Measurements from ENCODE around the gene MRPL55.

Gene MRPL55

DNA sequence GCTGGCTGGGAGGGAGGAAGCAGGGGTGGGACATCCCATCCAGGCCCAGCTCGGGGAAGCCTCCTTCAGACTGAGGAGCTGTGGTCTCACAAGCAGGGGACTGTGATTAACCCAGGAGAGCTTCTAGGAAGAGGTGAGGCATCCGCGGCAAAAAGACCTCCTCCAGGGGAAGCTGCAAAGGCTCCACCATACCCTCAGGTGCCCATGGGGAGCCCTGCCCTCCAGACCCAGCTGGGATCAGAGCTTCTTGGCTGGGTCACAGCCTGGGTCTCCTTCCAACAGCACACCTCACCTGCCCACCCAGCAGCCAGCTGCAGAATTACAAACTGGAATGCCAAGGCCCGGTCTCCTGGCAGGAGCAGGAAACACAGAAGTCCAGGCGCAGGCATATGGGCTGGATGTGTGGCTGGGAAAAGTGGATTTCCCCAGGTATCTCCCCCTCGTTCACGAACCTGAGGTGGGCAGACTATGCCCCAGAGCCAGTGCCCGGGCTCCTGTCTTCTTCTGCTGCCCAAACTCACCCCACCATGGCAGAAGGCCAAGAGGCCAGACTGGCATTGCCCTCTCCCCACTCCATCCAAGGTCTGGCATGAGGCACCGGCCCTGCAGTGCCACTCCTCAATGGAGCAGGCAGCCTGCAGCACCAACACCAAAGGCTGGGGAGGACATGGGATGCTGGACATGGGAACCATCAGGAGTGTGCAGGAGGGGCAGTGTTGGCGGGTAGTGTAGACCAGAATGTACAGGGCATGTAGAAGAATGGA is 42.0 kb downstream of the MRPL55 start:
- DNase-seq = no peak

DNA sequence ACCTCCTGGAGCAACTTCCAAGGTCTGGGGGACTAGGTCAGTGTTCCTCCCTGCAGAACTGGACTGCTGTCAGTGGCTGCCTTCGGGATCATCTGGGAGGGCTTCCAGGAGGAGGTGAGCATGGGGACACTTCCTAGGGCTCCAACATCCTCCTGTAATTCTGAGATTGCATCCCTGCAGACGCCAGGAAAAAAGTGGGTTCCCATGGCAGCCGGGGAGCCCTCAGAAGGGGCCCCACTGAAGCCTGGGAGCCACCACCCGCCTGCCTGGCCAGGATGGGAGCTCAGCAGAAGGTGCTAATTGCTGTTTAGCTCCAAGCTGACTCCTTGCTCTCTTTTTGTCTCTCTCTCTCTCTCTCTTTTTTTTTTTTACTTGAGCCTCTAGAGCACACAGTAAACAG is 42.7 kb downstream of the MRPL55 start:
- DNase-seq = no peak

DNA sequence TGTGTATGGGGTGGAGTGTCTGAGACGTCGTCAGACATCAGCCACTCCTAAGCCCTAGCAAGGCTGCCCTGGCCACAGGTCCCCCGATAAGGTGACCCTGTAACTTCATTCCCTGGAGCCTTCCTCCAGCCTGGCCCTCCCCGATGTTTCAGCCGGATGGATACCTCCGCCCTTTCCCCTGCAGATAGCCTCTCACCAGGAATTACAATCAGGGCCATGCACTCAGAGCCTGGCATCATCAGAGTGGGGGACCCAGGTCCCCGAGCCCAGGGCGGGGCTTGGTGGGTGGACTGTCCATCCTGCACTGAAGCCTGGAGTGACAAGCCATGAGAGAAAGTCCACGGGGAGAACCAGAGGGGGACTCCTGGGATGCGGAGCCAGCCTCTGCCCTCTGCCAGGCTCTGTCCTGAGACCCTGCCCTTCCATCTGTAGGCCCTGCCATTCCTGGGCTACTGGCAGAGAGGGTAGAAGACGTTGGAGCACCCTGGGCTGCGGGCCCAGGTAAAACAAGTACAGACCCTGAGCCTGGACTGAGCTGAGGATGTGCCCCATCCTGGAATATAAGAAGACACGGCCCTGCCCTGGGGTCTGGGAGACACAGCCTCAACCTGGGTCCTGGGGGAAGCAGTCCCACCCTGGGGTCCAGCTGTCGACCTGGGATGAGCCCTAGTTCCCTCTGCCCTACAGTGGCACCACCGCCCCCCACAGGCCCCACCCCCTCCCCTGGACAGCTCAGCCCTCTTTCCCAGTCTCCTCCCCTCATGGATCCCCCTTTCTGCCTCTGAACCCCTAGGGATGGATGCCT is 43.4 kb downstream of the MRPL55 start:
- no peak for DNase-seq

DNA sequence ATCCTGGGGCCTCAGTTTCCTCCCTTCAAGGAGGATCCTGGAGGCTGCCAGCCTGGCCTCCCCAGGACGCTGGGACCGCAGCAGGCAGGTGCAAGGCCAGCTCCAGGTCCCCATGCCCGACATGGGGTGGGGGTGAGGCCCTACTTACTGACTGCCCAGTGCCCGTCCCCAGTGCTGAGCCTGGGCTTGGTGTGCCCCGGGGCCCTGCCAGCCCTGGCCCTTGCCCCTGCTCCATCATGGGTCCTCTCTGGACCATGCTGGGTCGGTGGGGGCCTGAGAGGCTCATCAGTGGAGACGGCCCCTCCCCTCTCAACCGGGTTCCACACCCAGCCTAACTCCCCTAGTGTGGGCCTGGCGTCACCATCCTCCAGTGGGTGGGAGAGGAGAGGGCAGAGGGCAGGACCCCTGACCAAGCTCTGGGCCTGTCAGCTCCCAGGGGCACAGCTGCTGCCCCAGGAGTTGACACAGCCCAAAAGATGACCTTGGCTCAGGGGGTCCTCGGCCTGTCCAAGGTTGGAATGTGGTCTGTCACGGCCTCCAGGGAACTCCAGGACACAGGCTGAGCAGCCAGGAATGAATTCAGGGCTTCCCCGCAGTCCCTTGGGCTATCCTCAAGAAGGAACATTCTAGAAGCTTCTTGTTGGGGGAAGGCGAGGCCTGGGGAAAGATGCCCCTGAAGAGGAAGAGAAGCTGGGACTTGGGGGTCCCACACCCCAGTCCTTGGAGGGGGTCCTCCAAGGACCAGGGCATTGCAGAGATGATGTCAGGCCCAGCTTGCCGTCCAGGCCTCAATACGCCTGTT is 44.2 kb downstream of the MRPL55 start:
- DNase-seq = no peak

DNA sequence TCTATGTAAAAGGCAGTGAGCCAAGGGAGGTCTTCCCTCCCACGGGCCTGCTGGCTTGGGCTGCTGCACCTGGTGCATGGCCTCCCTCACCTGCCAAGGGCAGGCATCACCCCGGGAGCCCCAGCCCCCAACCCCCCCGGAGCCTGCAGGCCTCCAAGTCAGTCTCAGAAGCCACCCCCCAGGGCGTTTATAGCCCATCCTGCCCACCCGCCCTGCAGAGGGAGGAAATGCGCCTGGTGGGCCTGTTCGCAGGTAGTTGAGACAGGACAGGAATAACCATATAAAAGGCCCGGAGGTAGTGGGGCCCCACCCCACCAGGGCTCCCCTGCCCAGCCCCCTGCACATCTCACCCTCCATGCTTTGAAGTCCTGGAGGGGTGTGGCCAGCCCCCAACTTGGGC is 44.8 kb downstream of the MRPL55 start:
- no peak for DNase-seq

DNA sequence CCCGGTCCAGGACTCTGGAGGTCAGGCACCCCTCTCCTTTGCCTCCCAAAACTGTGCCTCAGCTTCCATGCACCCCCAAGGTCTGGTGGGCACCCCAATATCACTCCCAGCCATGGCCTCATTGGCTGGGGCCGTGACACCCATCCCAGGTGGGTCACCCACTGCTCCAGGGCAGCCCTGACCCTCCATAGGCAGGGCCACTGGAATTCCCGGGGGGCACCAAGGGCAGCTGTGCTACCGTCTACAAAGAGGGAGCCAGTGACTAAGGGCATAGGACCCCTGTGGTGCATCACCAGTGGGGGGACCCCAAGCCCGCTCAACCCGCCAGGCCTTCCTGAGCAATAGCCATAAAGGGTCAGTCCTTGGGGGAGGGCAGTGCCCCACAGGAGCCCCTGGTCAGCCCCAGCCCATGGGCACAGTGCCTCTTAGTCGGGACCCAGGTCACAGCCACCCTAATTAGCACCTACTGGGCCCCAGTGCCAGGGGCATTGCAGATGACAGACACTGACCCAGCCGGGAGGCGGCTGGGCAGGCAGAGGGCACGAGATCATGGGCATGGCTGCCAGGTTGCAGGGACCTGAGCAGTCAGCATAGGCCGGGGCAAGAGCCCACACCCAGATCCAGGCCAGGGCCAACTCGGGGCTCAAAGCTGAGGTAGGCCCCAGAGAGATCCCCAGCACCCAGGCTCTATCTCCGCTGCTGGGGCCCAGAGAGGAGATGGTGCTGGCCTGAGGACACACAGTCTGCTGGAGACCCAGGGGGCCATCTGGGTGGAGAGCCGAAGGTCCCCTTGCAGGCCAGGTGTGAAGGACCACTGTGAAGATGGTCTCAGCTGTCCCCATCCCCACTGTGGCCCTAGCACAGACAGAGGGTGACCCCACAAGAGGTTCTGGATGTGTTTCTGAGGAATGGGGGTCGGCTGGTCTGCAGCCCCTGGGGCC is 45.6 kb downstream of the MRPL55 start:
- DNase-seq = no peak

DNA sequence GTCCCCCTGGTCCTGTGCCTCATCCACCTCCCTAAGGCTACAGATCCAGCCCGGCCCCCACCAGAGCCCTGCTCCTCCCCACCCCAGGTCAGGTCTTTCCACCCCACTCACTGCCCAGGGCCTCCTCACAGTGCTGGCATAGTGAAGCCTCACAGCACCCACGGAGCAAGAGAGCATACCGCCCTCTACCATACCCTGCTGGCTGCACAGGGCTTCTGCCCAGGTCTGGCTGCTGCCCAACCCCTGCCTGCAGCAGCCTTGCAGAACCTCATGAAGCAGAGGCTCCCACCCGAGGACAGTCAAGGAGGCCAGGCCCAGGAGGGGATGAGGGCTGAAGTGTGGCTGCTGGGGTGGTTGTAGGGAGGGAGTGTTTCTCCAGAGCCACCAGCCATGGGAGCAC is 46.3 kb downstream of the MRPL55 start:
- no peak for DNase-seq

DNA sequence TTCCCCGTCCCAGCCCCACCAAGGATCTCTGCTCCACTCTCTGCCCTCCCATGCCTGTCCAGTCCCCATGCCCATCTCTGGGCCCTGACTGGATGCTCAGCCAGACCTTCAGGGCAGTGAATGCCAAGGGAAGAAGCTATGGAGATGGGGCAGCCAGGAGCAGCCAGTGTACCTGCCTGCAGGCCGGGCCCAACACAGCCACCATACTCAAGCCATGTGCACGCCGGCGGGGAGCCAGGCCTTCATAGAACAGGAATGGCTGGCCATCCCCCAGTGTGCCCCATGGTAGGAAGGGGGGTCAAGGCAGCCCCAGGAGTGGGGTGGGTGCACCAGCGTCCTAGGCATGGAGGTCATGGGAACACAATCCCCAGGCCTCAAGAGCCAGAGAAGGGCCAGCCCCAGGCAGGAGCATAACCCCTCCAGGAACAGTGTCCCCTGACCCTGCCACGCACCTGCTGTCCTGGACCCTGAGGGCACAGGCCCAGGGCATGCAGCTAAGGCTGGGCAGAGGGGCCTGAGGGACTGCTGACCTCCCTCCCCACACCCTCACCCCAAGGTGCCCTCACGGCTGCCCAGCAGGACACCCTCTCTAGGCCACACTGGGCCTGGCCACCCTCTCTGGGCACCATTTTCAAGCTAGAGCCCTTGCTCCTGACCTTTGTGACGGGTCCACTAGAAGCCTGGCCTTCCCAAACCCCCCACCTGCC is 46.9 kb downstream of the MRPL55 start:
- DNase-seq = no peak

DNA sequence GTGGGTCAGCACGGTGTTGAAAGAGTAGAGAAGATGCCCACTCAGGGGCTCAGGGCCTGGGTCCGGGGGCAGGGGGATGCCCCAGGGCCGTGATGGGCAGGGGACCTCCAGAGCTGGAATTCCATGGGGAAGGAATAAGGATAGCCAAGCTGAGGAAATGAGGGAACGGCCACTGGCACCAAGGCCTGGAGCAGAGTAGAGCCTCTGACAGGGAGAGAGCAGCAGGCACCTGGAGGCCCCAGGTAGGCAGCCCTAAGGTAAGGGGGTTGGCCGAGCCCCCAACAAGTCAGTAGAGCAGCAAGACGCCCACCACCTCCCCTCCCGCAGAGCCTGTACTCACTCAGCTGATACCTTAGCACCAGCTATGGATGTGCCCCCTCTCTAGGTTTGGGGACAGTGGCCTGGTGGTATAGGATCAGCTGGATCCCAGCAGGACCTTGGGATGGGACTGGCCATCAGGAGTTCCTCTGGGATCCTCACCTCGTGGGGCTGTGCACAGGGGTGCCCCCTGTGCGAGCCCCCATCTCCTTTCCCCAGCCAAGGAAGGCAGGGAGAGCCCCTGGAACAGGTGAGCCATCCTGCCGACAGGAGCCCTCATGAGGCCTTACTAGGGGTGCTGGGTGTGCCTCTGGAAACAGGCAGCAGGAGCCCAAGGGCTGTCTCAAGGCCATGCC is 47.6 kb downstream of the MRPL55 start:
- no peak for DNase-seq

DNA sequence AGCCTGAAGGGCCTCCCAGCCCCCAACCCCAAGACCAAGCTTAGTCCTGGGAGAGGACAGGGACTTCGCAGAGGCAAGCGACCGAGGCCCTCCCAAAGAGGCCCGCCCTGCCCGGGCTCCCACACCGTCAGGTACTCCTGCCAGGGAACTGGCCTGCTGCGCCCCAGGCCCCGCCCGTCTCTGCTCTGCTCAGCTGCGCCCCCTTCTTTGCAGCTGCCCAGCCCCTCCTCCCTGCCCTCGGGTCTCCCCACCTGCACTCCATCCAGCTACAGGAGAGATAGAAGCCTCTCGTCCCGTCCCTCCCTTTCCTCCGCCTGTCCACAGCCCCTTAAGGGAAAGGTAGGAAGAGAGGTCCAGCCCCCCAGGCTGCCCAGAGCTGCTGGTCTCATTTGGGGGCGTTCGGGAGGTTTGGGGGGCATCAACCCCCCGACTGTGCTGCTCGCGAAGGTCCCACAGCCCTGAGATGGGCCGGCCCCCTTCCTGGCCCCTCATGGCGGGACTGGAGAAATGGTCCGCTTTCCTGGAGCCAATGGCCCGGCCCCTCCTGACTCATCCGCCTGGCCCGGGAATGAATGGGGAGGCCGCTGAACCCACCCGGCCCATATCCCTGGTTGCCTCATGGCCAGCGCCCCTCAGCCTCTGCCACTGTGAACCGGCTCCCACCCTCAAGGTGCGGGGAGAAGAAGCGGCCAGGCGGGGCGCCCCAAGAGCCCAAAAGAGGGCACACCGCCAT is 48.5 kb downstream of the MRPL55 start:
- DNase-seq = no peak

DNA sequence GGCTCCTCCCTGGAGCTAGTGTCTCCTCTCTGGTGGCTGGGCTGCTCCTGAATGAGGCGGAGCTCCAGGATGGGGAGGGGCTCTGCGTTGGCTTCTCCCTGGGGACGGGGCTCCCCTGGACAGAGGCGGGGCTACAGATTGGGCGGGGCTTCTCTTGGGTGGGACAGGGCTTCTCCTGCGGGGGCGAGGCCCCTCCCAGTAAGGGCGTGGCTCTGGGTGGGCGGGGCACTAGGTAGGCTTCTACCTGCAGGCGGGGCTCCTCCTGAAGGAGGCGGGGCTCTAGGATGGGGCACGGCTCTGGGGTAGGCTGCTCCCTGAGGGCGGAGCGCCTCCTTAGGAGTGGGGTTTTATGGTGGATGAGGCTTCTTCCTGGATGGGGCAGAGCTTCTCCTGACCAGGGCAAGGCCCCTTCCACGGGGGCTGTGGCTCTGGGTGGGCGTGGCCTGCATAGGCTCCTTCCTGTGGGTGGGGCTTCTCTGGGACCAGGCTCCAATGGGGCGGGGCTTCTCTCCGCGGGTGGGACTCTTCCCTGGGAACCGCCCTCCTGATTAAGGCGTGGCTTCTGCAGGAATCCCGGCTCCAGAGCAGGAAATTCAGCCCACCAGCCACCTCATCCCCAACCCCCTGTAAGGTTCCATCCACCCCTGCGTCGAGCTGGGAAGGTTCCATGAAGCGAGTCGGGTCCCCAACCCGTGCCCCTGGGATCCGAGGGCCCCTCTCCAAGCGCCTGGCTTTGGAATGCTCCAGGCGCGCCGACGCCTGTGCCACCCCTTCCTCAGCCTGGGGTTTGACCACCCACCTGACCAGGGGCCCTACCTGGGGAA is 49.3 kb downstream of the MRPL55 start:
- peak; percentile 66 to 75 for DNase-seq

DNA sequence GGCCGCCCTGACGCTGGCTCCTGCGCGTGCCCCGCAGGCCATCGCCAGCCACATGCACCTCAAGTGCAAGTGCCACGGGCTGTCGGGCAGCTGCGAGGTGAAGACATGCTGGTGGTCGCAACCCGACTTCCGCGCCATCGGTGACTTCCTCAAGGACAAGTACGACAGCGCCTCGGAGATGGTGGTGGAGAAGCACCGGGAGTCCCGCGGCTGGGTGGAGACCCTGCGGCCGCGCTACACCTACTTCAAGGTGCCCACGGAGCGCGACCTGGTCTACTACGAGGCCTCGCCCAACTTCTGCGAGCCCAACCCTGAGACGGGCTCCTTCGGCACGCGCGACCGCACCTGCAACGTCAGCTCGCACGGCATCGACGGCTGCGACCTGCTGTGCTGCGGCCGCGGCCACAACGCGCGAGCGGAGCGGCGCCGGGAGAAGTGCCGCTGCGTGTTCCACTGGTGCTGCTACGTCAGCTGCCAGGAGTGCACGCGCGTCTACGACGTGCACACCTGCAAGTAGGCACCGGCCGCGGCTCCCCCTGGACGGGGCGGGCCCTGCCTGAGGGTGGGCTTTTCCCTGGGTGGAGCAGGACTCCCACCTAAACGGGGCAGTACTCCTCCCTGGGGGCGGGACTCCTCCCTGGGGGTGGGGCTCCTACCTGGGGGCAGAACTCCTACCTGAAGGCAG is 50.0 kb downstream of the MRPL55 start:
- peak; percentile 34 to 36 for DNase-seq

DNA sequence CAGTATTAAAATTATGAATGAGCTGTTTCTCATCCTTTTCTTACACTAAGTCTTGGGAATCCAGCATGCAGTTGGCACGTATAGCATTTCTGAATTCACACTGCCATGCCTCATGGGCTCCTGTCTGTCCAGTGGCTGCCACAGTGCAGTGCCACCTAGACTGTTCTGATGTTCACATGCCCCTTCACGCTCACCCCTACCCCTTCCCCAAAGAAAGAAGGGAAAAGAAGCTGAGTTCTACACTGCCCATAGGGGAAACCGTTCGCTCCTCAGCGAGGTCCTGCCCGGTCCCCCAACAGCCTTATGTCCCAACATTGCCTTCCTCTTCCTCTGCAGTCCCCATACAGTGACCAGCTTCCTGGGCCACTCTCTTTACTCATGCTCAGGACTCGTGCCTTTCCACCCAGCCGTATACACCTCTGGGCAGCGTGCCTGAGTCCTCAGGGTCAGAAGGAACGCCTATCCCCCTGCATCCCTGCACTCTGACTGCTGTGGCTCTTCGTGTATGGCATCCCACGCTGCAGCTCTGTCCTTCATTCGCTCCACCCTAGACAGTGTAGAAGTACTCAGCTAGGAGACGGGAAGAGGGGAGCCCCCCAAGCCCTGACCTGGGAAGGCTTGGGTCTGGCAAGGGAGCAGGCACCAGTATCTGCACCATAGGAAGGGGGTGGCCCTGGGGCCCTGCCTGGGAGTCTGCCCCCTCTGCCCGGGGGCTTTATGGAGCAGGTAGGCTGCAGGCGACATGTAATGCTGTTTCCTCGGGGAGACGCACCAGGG is 50.7 kb downstream of the MRPL55 start:
- no peak for DNase-seq

Measured in stimulated activated CD4-positive, alpha-beta T cell treated with anti-CD3 and anti-CD28 coated beads, Interleukin-2, amount 100 ng/mL, for 24 hours (primary cell).